ENCODE results near the gene PRDM15.

PRDM15 gene

GRCh38 chr21:41848533-41848932, 30.6 kb downstream of the PRDM15 start:
- Mint-ChIP-seq H3K36me3 (peaks cover 3% of the 10 kb centered on the region), H3K27ac (no peak overlapping the region)

GRCh38 chr21:41847066-41847804, 31.9 kb downstream of the PRDM15 start:
- peaks cover 7% of the 10 kb centered on the region for H3K36me3 Mint-ChIP-seq
- H3K4me1 Mint-ChIP-seq: peaks cover 4% of the 10 kb centered on the region
- H3K27me3 Mint-ChIP-seq: no peaks in the 10 kb centered on the region
- H3K4me3 Mint-ChIP-seq: no peak overlapping the region
- no peaks in the 10 kb centered on the region for H3K9me3 Mint-ChIP-seq
- H3K27ac Mint-ChIP-seq: no peak overlapping the region

More at GRCh38 chr21:41848533-41848932, 30.6 kb downstream of the PRDM15 start:
- no peak overlapping the region for H3K4me3 Mint-ChIP-seq
- H3K9me3 Mint-ChIP-seq: no peaks in the 10 kb centered on the region
- peaks cover 4% of the 10 kb centered on the region for H3K4me1 Mint-ChIP-seq
- H3K27me3 Mint-ChIP-seq: no peaks in the 10 kb centered on the region

GRCh38 chr21:41846536-41846935, 32.6 kb downstream of the PRDM15 start:
- Mint-ChIP-seq H3K4me3 (no peak overlapping the region), H3K9me3 (no peaks in the 10 kb centered on the region), H3K36me3 (peaks cover 10% of the 10 kb centered on the region), H3K4me1 (peaks cover 4% of the 10 kb centered on the region), H3K27ac (no peak overlapping the region), H3K27me3 (no peaks in the 10 kb centered on the region)

GRCh38 chr21:41846033-41846317, 33.2 kb downstream of the PRDM15 start:
- no peak overlapping the region for H3K27ac Mint-ChIP-seq
- H3K4me1 Mint-ChIP-seq: peaks cover 4% of the 10 kb centered on the region
- no peaks in the 10 kb centered on the region for H3K9me3 Mint-ChIP-seq
- H3K4me3 Mint-ChIP-seq: no peak overlapping the region
- H3K27me3 Mint-ChIP-seq: no peaks in the 10 kb centered on the region
- peaks cover 15% of the 10 kb centered on the region for H3K36me3 Mint-ChIP-seq

GRCh38 chr21:41845310-41846032, 33.7 kb downstream of the PRDM15 start:
- no peak overlapping the region for H3K4me3 Mint-ChIP-seq
- no peak overlapping the region for H3K27ac Mint-ChIP-seq
- H3K4me1 Mint-ChIP-seq: peaks cover 4% of the 10 kb centered on the region
- H3K36me3 Mint-ChIP-seq: peaks cover 18% of the 10 kb centered on the region
- no peaks in the 10 kb centered on the region for H3K27me3 Mint-ChIP-seq
- H3K9me3 Mint-ChIP-seq: no peaks in the 10 kb centered on the region

- Mint-ChIP-seq H3K27ac (no peak overlapping the region), H3K27me3 (no peaks in the 10 kb centered on the region), H3K4me3 (no peak overlapping the region), H3K4me1 (peaks cover under 1% of the 10 kb centered on the region), H3K9me3 (no peaks in the 10 kb centered on the region), H3K36me3 (peaks cover 20% of the 10 kb centered on the region)
Observed at GRCh38 chr21:41843584-41843983, 35.6 kb downstream of the PRDM15 start.

GRCh38 chr21:41840880-41841279, 38.3 kb downstream of the PRDM15 start:
- H3K27me3 Mint-ChIP-seq: no peaks in the 10 kb centered on the region
- H3K27ac Mint-ChIP-seq: no peak overlapping the region
- peaks cover 25% of the 10 kb centered on the region for H3K36me3 Mint-ChIP-seq
- H3K9me3 Mint-ChIP-seq: no peaks in the 10 kb centered on the region
- H3K4me1 Mint-ChIP-seq: no peaks in the 10 kb centered on the region
- no peak overlapping the region for H3K4me3 Mint-ChIP-seq

- Mint-ChIP-seq H3K27me3 (no peaks in the 10 kb centered on the region), H3K4me1 (no peaks in the 10 kb centered on the region), H3K36me3 (peaks cover 26% of the 10 kb centered on the region), H3K27ac (no peak overlapping the region), H3K4me3 (no peak overlapping the region), H3K9me3 (no peaks in the 10 kb centered on the region)
Observed at GRCh38 chr21:41839387-41840000, 39.6 kb downstream of the PRDM15 start.

GRCh38 chr21:41837756-41838297, 41.3 kb downstream of the PRDM15 start:
- Mint-ChIP-seq H3K27ac (no peak overlapping the region), H3K9me3 (no peaks in the 10 kb centered on the region), H3K27me3 (no peaks in the 10 kb centered on the region), H3K4me3 (no peak overlapping the region), H3K36me3 (peaks cover 22% of the 10 kb centered on the region), H3K4me1 (no peaks in the 10 kb centered on the region)

GRCh38 chr21:41836166-41837015, 42.8 kb downstream of the PRDM15 start:
- H3K27me3 Mint-ChIP-seq: no peaks in the 10 kb centered on the region
- no peak overlapping the region for H3K4me3 Mint-ChIP-seq
- no peak overlapping the region for H3K27ac Mint-ChIP-seq
- peaks cover 18% of the 10 kb centered on the region for H3K36me3 Mint-ChIP-seq
- H3K4me1 Mint-ChIP-seq: no peaks in the 10 kb centered on the region
- H3K9me3 Mint-ChIP-seq: no peaks in the 10 kb centered on the region

- Mint-ChIP-seq H3K27ac (no peak overlapping the region), H3K4me1 (no peaks in the 10 kb centered on the region), H3K9me3 (no peaks in the 10 kb centered on the region)
Observed at GRCh38 chr21:41835711-41836154, 43.4 kb downstream of the PRDM15 start.

GRCh38 chr21:41834926-41835663, 44.0 kb downstream of the PRDM15 start:
- Mint-ChIP-seq H3K4me1 (no peaks in the 10 kb centered on the region), H3K4me3 (no peak overlapping the region), H3K36me3 (peaks cover 9% of the 10 kb centered on the region), H3K9me3 (no peaks in the 10 kb centered on the region), H3K27me3 (no peaks in the 10 kb centered on the region), H3K27ac (no peak overlapping the region)

More at GRCh38 chr21:41835711-41836154, 43.4 kb downstream of the PRDM15 start:
- Mint-ChIP-seq H3K27me3 (no peaks in the 10 kb centered on the region), H3K4me3 (no peak overlapping the region), H3K36me3 (peaks cover 12% of the 10 kb centered on the region)

- H3K27ac Mint-ChIP-seq: no peak overlapping the region
- H3K27me3 Mint-ChIP-seq: no peaks in the 10 kb centered on the region
- no peaks in the 10 kb centered on the region for H3K4me1 Mint-ChIP-seq
- H3K4me3 Mint-ChIP-seq: no peak overlapping the region
- H3K9me3 Mint-ChIP-seq: no peaks in the 10 kb centered on the region
- peaks cover 7% of the 10 kb centered on the region for H3K36me3 Mint-ChIP-seq
Observed at GRCh38 chr21:41834252-41834925, 44.8 kb downstream of the PRDM15 start.

- Mint-ChIP-seq H3K27me3 (no peaks in the 10 kb centered on the region), H3K4me1 (no peaks in the 10 kb centered on the region), H3K27ac (no peak overlapping the region), H3K4me3 (no peak overlapping the region), H3K9me3 (no peaks in the 10 kb centered on the region), H3K36me3 (peaks cover 6% of the 10 kb centered on the region)
Observed at GRCh38 chr21:41833497-41834115, 45.5 kb downstream of the PRDM15 start.
